GM21367 (cell line): ENCODE results near the gene MARVELD1.

ENCODE experiments used
- ATAC-seq: cut with Tn5 transposase; IDR thresholded peaks from one replicate; pipeline ENCODE4 v1.9.1; 2021; ENCODE audit not compliant: unreplicated experiment

The MARVELD1 gene

DNA sequence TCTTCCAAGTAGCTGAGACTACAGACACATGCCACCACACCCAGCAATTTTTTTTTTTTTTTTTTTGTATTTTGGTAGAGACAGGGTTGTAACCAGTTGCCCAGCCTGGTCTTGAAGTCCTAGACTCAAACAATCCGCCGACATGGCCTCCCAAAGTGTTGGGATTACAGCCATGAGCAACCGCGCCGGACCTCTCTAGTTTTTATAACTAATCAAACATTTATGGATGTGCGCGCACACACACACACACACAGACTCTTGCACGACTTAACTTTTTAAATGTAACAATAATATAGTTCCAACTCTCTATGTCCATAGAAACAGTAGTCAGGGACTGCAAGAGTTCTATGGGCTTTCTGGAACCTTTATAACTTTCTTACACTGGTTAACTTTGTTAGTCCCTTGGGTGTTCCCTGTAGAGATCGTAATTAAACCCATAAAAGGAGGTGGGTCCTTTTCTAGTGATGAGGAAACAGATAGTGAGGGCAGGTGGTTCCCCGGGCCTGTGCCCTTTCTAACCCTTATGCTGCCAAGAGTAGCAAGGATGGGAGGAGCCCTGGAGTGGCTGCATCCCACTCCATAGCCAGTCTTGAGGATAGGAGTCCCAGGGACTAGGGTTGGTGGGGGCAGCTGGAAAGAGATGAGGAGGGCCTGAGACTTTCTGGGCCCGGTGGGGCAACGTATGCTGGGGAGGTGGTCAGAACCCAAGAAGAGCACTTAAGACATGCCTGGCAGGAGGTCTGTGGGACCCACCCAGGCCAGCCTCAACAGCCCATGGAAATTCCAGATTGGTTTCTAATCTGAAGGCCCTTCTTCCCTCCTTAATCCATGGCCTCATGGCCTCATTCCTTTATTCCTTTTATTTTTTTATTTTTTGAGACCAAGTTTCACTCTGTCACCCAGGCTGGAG lies 8.6 kb downstream of the MARVELD1 start:
- no peak for ATAC-seq

DNA sequence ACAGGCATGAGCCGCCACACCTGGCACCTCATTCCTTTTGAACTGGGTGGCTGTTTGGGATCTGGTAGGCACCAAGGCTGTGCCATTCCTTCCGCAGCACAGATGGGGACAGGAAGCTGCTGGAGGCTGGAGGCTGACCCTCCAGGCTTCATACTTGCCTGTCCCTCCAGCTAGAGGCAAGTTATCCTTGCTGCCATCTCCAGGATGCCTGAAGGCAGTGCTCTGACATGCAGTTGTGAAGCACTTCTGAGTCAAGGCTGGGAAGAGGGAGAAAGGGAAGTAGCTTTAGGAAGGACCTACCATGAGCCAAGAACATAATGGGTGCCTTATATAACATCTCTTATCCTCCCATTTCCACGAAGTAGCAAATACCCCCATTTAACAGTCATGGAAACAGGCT lies 9.5 kb downstream of the MARVELD1 start:
- no peak for ATAC-seq

DNA sequence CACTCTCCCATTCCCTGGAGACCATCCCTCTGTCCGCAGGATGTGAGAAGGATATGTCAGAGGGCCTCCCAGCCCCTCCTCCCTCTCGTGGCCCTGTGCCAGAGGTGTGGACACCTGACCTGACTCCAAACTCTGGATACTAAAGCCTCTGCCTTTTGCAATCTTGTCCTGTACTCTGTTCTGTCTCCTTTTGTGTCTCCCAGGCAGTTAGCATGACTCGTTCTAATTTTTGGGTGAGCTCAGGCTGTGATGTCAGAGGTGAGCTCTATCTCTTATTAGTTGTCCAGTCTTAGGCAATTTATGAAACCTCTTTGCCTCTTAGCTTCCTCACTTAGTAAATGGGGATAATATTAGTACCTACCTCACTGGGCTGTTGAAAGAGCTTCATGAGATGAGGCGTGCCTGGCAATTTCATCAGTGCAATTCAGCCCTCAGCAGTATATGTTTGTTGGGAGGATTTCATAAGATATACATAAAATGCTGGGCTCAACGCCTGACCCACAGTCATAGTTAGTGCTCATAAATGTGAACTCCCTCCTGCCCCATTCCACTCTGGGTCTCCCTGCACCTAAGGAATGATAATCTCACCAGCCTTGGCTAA lies 10.9 kb downstream of the MARVELD1 start:
- ATAC-seq: no peak

DNA sequence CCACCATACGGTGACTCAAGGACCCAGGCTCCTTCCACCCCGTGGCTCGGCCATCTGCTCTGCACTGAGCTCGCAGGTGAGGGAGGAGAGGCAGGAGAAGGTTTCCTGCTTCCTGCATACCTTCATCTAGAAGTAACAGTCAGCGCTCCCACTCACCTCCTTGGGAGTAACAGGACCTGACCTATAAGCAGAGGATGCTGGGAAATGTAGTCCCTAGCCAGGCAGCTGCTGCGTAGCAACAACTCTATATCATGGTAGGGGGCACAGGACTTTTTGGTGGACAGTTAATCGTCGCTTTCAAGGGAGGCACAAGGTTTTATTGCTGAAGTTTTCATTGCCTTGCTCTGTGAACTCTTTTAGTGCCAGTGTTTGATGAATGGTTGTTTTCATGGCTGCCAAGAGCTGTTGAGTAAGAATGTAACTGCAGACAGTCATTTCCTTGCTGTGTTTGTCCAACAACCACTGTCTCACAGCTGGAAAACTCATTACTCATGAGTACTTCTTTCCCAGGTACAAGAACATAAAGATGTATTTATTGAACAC lies 13.2 kb downstream of the MARVELD1 start:
- ATAC-seq: no peak

DNA sequence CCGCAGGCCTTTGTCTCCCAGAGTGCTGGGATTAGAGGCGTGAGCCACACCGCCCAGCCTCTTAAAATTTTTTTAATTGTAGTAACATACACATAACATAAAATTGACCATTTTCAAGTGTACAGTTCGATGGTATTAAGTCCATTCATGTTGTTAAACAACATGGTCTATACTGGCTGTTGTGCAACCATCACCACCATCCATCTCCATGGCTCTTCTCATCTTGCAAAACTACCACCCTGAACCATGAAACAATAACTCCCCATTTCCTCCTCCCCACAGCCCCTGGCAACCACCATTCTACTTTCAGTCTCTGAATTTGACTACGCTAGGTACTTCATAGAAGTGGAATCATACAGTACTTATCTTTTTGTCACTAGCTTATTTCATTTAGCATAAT lies 15.5 kb downstream of the MARVELD1 start:
- ATAC-seq: no peak

DNA sequence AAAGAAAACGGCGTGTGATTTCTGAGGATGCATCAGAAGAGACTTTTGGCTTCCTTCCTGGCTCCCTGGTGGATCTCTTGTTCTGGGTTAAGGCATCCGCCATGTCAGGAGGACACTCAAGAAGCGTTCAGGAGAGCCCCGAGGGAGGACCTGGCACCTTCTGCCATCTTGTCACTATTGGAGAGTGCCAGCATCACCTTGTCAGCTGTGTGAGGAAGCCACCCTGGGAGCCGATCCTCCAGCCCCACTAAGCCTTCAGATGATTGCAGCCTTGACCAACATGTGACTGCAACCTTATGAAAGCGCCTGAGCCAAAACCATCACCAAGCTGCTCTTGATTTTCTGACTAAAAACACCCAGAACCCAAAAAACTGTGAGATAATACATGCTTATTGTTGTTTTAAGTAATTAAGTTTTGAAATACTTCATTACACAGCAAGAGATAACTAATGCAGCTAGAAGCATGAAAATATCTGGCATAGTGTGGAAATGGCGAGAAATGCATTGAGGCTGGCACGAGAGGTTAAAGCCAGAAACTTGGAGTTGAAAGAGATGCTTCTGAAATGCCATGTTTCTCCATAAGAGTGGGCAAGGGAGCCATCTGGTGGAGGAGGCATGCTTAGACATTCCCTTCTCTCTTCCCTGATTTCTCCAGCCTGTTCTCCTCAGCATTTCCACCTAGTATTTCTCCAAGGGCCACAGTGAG lies 18.0 kb downstream of the MARVELD1 start:
- ATAC-seq: no peak

DNA sequence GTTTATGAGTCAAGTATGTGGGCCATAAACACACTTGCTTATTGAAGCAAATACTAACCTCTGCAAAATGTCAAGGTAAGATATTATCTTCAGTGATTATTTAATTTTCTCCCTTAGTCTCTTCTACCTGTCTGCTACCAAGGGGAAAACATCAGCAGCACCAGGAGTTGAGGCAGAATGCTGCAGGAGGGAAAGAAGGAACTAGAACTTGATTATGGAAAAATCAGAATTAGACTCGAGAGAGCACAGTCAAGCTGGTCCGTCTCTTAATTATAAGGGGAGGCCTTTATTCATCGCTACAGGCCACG lies 18.5 kb downstream of the MARVELD1 start:
- no peak for ATAC-seq

DNA sequence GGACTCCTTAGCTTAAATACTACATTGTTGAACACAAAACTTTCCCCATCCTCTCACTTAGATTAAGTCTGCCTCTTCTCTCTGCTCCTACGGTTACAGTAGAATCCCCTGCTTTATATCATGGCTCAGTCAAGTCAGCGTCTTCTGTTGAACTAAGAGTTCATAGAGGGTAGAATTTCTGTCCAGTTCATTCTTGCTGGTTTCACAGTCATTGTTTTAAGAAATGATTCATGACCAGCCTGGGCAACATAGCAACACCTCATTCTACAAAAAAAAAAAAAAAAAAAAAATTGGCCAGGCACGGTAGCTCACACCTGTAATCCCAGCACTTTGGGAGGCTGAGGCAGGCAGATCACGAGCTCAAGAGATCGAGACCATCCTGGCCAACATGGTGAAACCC lies 19.7 kb downstream of the MARVELD1 start:
- no peak for ATAC-seq

DNA sequence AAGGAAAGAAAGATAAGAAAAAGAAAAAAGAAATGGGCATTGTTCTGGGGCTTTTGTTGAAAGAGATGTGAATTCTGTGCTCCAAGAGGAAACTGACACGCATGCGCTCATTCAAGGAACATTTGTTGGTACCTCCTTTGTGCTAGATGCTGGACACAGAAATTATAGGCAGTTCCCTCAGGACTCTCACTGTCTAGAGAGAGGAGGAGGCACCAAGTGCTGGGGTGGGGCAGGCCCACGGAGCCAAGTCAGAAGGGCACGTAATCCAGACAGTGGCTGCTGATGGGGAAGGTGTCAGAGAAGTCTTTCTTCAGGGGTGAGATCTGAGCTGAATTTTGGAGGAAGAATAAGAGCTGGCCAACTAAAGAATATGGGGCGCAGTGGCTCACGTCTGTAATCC lies 20.5 kb downstream of the MARVELD1 start:
- ATAC-seq: no peak

DNA sequence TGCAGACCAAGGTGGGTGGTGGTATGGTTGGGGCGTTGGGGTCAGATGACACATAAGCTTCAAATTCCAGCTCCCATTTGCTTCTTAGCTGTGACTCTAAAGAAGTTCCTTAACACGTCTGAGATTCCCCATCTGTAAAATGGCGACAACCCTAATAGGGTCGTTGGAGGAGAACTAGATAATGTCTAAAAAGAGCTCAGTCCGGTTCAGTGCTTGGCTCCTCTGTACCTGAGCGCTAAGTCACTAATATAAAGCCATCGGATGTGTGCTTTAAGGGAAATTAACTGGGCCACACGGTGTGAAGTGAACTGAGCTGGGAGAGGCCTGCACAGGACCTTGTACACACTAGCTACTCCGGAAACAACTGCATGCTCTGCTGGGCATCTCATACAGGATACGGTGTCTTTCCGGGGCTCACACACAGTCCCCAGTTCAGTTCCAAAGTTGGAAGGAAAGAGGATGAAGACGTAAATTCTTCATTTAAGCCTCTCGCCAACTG lies 22.9 kb downstream of the MARVELD1 start:
- ATAC-seq: peak; percentile 4

DNA sequence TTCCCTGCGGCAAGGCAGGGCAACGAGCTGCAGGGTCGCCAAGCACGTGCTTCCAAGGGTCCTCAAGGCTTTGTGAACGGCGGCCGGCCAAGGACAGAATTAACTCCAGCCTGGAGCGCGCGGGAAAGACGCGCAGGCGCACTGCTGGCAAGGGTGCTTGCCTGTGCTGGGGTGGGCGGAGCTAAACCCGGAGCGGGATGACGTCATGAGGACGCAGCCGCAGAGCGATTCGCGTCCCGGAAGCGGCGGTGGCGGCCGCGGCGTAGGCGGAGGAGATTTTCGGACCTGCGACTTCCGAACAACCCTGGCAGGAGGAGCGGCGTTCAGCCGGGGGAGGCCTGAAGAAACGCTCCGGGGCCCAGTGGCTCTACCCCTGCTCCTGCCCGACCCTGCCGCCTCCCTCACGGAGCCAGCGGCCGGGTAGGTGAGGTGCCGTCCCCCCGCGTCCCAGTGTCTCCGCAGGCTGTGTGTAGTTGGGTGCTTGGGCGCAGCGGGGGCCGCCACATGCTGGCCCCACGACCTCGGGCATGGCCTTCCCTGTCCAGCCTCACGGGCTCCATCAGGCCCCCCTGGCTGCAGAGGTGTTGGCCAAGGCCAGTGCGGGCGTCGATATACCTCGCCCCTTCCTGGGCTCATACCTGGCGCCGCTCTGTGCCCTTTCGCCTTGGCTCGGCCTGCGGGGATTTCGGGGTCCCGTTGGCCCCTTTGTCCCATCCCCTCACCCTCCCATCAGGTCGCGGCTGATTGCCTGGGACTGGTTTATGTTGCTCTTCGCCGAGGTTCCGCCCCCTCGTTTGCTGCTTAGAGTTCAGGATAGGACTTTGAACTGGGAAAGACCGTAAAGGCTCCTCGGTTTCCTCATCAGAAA lies 23.6 kb downstream of the MARVELD1 start, which contains the start of gene ZFYVE27:
ZFYVE27 (plus strand) TSS at position 227 of the 868 bp plus-strand sequence. CDS start 1,350 bp downstream, outside the sequence.
- ATAC-seq: peak; percentile 71

DNA sequence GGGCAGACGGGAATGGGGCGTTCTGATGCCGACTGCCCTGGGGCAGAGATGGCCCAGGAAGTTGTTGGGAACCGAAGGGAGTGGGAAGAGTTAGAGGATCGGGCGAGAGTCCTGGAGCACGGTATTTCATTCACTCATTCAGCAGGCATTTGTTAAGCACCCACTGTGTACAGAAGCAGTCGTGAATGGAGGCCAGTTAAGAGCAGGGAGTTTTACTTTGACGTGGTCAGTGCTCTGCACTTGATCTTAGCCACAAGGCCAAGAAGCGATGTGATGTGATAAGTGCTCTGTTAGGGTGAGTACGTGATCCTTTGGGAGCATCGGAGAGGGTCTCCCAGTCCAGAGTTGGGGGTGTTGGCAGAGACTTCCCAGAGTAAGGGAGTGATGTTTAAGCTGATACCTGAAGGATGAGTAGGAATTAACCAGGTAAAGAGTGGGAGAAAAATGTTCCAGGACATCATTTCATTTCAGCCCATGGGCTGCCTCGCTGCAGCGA lies 24.3 kb downstream of the MARVELD1 start:
- ATAC-seq: peak; percentile 6

DNA sequence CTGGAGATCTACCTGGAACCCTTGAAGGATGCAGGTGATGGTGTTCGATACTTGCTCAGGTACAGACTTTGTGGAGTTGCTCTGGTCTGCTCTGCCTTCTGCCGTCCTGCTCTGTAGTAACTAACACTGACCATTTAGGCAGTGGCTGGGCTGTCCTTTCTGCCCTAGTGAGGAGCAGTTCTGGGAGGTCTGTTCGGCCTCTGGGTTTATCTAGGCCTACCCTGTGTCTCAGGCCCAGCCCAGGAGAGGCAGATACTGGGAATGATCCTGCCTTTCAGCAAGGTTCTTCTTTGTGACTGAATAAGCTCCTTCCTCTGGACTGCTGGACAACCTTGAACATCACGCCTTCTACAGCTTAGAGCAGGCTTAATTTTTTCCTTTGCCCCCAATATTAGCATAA lies 25.1 kb downstream of the MARVELD1 start:
- no peak for ATAC-seq

DNA sequence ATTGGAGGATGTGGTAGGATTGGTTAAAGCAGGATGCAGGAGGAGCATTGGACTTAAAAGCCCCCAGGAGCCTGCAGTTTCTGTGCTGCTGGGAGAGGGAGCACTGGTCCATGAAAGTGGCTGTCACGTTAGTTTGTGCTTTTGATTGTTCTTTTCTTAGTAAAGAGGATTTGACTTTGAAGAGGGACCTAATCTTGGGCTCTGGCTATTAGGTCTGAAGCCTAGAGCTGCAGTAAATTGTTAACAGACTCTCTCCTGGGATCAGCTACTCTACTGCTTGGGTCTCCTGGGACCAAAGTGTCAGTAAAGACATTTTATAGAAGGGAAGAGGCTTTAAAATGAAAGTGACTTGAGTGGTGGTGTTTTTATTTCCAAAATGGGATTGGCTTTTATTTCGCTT lies 27.1 kb downstream of the MARVELD1 start:
- no peak for ATAC-seq

DNA sequence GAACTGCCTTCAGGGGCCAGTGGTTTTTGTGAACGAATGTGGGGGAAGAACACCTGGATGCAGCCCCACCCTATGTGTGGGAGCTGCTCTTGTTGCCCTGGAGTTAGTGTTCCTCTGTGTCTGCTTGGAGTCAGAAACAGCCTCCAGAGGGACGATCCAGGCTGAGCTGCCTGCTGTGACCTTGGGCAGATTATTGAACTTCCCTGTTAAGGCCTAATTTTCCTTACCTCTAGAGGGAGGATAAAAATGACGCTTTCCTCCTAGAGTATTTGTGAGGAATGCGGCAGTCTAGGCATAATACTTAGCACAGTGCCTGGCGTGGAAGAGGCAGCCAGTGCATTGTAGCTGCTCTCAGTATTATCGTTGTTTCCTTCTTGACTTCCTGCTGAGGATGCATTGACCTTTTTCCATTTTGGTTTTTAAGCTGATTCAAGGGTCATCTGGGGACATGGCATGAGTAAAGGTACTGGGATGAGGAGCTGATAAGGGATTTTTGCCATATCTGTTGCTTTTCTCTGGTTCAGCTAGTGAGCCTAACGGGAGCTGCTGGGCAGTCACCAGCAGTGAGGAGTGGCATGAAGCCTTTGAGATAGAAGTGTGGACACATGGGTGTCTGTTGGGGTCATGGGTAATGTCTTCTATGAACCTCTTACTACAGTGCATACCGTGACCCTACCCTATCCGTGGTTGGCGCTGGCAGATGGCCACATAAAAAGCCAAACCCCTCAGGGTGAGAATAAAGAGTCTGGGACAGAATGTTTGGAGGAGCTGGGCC lies 29.8 kb downstream of the MARVELD1 start:
- ATAC-seq: no peak

DNA sequence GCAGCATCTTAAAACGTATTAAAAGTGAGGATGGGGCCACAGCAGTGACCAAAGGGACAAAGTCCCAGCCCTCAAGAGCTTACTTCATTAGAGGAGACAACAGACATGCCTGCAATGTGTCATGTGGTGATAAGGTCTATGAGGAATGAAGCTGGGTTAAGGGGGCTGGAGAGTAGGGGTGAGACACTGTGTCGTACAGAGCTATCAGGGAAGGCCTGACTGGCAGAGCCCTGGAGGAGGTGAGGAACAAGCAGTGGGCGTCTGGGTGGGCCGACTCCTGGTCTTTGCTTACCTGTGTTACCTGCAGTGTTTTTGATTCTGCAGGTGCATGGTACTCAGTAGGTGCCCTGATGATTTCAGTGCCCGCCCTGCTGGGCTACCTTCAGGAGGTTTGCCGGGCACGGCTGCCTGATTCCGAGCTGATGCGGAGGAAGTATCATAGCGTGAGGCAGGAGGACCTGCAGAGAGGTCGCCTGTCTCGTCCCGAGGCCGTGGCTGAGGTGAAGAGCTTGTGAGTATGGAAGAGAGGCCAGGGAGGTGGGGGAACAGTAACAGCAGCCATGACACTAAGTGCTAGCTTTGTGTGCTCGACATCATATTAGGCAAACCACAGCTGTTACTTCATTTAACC lies 31.0 kb downstream of the MARVELD1 start:
- ATAC-seq: no peak

DNA sequence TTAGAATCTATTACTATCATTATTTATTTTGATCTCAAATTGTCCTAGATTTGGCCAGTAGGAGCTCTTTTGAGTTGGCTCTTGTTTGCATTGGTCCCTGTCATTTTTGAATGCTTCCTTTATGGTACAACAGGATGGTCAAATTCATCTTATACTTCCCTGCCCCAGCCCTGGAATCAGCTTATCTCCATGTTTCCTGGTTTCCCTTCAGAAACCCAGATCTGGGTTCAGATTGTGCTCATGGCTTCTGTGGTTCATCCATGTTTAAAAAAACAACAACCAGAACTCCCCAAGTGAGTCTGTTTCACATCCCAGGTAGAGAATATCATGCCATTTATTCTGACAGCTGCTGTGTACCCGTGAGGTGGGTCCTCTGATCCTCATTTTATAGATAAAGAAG lies 34.0 kb downstream of the MARVELD1 start:
- no peak for ATAC-seq

DNA sequence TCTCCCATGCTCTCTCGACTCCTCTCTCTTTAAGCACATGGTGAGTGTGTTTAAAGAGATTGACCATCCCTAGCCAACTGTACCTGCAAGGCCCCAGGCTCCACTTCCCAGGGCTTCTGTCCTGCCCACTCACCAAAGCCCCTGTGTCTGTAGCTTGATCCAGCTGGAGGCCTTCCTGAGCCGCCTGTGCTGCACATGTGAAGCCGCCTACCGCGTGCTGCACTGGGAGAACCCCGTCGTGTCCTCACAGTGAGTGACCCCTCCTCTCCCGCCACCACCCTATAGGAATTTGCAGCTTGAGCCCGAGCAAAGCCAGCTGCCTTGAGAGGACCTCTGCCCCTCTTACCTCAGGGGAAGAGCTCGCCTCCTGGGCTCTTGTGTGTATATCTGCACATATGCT lies 34.6 kb downstream of the MARVELD1 start:
- ATAC-seq: no peak

DNA sequence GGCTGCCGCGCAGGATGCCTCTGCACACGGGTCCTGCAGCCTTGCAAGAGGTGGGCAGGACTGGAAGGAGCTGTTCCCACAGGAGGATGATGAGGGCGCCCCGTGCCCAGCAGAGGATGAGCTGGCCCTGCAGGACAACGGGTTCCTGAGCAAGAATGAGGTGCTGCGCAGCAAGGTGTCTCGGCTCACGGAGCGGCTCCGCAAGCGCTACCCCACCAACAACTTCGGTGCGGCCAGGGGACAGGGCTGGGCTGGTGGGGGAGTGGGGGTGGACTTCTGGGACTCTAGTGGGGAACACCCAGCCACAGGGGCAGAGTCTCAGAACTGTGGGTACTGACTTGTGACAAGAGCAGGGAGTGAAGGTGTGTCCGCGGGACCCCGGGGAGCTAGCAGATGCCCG lies 39.4 kb downstream of the MARVELD1 start:
- ATAC-seq: no peak
